Stimulated activated CD4-positive, alpha-beta T cell treated with anti-CD3 and anti-CD28 coated beads, Interleukin-4, amount 100 ng/mL, for 1 hour (primary cell): ENCODE results near the gene RAB23.

Source experiments
- DNase-seq: peaks from one replicate; pipeline ENCODE4 v3.0.0-alpha.2; 2020

RAB23 gene

GRCh38 chr6:57226221-57226620 is 4.1 kb upstream of the RAB23 start:
- no peak for DNase-seq

DNA sequence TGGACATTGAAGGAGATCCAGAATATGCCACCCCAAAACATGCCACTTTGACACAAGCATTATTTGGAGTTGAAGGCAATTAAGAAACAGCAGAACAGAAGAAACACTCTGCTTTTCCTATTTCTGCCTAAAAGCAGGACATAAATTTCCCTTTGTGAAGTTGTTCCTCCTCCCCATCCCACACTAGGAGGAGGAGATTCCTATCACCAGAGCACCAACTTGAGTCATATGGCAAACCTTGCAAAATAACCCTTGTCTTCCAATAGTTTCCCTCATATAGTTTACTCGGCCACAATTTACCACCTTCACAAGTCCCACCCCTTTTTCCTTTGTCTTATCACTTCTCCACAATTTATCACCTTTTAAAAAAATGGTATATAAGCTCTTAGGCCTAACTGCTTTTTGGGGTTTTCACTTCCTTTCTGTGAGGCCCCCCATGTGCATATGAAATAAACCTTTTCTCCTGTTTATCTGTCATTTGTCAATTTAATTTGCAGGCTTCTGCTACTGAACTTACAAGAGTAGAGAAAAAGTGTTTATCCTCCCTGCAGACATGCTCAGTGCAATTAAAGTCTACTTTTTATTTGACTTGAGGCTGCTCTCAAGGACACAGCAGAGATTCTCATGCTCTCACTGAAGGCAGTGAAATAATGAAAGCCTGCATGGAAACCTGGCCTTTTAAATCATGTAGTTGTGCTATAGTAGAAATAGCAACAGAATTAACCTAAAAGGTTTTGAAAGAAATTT is 2.8 kb upstream of the RAB23 start:
- DNase-seq = no peak

DNA sequence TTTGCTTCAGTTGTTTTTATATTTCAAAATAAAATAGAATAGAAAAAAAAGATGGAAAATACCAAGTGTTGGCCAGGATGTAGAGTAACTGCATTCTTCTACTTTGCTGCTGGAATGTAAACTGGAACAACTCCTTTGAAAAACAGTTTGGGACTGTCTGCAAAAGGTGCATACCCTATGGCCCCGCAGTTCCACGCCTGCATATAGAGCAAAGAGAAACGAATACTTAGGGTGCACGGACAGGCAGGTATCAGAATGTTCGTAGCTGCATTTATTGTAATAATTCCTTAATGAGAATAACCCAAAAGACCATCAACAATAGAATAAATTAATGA is 603 bp upstream of the RAB23 start:
- DNase-seq = no peak

GRCh38 chr6:57221191-57221935 is 744 bp downstream of the RAB23 start:
- peak; percentile 50 for DNase-seq

DNA sequence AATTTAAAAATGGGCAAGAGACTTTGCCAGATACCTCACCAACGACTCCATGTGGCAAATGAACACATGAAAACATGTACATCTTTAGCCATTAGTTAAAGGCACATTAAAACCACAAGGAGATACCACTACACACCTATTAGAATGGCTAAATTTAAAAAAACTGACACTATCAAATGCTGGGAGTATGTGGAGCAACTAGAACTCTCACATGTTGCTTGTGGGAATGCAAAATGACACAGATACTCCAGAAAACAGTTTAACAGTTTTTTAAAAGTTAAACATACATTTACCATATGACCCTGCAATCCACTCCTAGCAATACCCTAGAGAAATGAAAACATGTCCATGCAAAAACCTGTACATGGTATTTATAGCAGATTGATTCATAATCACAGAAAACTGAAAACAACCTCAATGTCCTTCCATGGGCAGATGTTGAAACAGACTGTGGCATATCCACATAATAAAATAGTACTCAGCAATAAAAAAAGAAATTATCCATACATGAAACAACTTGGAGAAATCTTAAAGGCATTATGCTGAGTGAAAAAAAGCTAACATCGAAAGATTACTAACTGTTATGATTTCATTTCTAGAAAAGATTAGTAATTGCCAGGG is 1.9 kb downstream of the RAB23 start:
- no peak for DNase-seq

DNA sequence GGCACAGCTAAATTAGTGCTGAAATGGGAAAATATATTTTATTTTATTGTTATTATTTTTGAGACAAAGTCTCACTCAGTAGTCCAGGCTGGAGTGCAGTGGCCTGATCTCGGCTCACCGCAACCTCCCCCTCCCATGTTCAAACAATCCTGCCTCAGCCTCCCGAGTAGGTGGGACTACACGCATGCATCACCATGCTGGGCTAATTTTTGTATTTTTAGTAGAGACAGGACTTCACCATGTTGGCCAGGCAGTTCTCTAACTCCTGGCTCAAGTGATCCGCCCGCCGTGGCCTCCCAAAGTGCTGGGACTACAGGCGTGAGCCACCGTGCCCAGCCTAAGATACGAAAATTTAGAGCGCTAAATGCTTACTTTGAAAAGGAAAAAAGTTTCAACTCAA is 4.8 kb downstream of the RAB23 start:
- DNase-seq = no peak

DNA sequence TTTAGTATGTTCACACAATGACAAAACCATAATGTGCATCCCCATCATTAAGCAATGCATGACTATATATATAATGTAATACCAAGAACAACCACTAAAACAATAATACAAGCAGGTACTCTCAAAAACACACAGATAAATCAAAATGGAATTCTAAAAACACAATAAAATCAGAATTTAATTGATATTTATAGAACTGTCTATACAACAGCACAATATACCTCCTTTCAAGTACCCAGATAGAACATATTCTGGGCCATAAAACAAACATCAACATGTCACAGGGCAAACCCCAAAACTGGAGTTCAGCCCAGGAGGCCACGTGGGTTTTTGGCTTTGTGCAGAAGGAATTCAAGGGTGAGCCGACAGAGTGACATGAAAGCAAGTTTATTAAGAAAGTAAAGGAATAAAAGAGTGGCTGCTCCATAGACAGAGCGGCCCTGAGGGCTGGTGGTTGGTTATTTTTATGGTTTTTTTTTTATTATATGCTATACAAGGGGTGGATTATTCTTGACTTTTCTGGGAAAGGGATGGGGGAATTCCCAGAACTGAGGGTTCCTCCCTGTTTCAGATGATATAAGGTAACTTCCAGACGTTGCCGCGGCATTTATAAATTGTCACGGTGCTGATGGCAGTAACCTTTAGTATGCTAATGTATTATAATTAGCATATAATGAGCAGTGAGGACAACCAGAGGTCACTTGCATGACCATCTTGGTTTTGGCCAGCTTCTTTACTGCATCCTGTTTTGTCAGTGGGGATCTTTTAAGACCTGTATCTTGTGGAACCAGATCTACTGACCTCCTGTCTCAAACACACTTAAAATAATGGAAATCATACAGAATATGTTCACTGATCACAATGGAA is 5.6 kb downstream of the RAB23 start:
- DNase-seq = no peak

GRCh38 chr6:57215260-57215659 is 6.8 kb downstream of the RAB23 start:
- DNase-seq = no peak

DNA sequence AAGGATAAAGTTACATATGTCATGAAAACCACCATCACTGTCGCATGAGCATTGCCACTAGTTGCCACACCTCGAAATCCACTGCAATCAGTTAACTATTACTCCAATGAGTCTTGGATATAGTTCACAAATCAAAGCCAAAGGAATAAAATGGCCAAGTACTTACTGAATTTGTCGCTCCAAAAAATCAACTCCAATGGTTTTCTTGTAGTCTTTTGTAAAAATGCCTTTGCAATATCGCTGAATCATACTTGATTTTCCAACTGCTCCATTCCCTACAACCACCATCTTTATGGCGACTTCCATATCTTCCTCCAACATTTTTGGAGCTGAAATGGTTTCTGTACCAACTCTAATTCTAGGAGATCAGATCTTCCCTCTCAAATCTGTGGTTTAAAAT is 12.0 kb downstream of the RAB23 start:
- no peak for DNase-seq

- DNase-seq = no peak
These were observed 13.1 kb downstream of the RAB23 start for GRCh38 chr6:57209030-57209429.

DNA sequence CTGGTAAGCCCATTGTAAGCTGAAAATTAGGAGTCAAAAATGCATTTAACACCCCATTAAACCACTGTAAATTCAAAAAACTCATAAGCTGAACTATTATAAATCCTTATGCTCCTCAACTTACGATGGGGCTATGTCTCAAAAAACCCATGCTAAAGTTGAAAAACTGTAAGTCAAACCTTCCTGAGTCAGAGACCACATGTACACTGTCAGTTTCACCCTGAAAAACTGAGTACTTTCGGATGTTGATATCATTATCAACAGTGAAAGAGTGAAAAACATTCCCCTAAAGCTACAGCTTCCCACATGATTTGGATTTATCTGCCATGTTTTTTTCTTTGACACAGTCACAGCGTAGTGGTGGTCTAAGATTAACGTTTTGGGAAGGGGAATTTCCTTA is 14.2 kb downstream of the RAB23 start:
- no peak for DNase-seq

DNA sequence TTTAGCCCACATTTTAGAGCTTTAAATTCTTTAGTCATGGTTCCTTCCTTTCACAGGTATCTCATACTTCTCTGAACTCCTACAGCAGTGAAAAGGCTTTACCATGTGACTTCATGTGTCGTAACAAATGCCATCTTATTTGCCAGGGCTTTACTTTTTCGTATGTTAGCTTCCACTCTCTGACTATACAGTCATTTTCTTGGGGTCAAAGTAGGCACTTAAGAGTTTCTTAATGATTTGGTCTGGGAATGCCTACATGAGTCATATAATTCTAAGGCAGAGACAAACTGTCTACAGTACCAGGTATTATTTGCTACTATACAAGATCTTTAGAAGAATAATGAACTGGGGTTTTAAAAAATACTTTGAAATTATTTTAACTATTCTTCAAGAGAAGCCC is 15.0 kb downstream of the RAB23 start:
- no peak for DNase-seq

DNA sequence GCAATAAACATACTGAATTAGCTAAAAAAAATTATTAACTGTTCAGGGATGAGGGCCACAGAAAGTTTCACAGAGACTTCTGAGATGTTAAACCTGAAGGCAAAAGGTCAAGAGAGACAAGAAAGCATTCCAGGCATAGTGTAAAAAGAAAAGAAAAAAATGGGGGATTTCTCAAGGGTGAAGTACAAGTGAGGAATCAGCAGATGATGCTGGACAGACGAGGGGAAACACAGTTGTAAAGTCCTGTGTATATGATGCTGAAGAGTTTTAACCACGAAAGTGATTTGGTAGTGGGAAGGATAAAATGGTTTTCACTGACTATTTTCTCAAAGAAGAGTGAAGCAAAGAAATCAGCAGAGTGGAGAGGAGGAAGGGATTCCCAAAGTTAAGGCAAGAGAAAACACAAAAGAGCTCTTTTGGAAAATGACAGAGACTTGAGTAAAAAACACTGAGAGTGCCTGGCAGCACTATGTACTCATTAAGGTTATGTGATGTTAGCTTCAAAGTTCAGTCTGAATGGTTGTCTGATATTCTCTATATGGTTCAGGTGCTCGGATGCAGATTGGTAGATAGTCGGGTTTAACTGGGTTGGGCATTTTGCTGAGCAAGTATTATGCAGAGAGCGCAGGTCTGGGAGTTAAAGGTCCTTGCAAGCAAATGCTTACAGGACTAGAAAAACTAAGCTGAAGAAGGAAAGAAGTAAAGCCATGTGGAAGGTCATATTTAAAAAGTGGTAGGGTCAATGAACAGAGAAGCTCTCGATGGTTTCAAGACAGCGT is 16.4 kb downstream of the RAB23 start:
- no peak for DNase-seq

- DNase-seq = no peak
These were observed 20.4 kb downstream of the RAB23 start for GRCh38 chr6:57201718-57202117.

DNA sequence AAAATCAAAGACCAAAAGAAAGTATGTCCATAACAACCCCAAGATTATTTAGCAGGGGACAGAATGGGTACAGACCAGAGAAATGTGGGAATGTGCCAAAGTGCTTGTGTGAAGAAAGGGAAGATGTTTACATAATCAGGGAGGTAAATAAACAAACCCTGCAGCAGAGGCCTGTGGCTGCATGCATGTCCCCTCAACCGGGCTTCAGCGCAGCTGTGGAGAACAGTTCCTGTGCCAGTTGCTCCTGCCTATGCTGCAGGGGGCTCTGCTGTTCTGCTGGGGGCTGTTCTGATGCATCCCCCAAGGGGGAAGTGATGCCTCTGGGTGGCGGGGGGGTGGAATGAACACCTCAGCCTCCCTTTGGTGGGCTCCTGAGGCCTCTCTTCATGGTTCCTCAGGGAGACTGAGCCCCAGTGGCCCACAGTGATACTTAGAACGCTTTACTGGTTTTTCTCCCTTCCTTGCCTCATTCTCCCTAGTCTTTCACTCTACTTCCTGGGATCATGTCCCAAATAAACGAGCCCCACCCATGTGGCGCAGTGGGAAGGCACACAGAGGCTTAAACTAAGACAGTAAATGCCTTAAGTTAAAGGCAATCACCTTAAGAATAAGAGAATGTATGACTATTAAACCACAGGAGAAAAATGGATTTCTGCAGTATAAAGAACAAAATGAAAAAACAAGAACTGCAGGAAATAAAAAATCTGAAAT is 23.0 kb downstream of the RAB23 start:
- no peak for DNase-seq

- no peak for DNase-seq
These were observed 26.6 kb downstream of the RAB23 start for GRCh38 chr6:57195457-57195856.

- no peak for DNase-seq
These were observed 28.9 kb downstream of the RAB23 start for GRCh38 chr6:57193177-57193576.

GRCh38 chr6:57190140-57190539 is 32.0 kb downstream of the RAB23 start:
- no peak for DNase-seq

GRCh38 chr6:57183336-57183735 is 38.8 kb downstream of the RAB23 start:
- DNase-seq = no peak

DNA sequence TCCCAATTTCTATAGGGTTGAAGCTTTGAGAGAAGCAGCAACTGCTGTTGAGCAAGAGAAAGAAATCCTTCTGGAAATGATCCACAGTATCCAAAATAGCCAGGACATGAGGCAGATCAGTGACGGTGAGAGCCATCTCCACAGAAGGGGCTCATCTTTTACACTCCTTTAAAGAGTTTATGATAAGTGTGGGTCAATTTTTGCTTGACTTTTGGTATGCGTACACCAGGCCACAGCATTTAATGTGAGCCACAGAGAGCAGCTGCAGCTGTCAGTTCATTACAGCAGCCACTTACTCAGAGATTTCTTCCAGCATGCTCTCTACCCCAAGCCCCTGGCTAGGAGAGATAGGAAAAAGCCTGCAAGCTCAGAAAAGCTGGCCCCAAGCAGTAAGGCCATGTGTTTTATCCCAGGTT is 40.1 kb downstream of the RAB23 start:
- DNase-seq = no peak

DNA sequence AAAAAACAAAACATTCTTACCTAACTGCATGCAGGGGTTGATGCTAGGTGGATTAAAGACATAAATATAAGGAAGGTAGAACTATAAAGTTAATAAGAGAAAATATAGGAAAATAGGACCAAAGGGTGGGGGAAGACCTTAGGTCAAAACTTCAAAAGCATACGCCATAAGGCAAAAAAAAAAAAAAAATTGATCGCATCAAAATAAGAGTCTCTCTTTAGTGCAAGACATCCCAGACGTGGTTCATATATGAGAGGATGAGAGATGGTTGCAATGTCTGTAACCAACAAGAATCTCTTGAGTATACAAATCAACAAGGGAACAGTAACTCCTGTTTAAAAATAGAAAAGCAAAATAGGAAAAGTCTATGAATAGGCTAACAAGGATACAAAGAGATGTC is 41.5 kb downstream of the RAB23 start:
- DNase-seq = no peak
